Activated CD4-positive, CD25-positive, alpha-beta regulatory T cell treated with anti-CD3 and anti-CD28 coated beads, Interleukin-2, amount 50 U/mL, for 72 hours (primary cell): ENCODE measurements around the gene POLA1.

Experiments
- DNase-seq: peaks from one replicate; pipeline ENCODE4 v3.0.0; 2021

POLA1 gene

DNA sequence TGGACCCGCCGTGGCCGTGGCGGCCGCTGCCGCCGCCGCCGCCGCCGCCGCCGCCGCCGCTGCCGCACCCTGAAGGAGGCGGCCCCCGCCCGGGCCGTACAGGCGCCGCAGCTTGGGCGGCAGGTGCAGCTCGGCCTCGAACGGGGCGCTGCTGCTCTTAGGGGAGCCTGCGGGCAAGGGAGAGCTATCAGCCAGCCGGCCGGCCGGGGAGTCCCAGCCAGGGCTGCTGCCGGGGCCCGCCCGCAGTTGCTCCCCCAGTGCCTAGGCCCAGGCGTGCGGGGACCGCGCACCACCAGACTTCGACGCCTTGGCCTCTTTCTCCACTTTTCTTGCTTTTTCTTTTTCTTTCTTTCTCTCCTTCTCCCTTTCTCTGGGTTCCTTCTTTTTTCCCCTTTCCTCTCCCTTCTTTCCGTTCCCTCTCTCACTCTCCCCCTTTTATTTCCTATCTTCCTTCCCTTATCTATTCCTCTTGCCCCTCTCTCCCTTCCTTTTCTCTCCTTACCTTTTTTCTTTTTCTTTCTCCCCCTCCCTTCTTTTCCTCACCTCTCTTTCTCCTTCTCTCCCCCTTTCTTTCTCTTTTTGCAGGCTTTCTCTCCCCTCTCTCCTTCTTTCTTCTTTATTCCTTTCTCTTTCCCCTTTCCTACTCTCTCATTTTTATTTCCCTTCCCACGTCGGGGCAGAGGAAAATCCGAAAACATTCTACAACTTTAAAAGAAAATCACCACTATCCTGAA is 320.1 kb downstream of the POLA1 start:
- DNase-seq, result no peak

- no peak for DNase-seq
Measured at GRCh38 chrX:25014366-25014838, 320.7 kb downstream of the POLA1 start.

GRCh38 chrX:25015486-25016360 is 322.0 kb downstream of the POLA1 start, which contains the start of gene ARX:
TSS of gene ARX (minus strand) at chrX:25015965. CDS start at chrX:25015737, 228 bp downstream.
- DNase-seq, result no peak

DNA sequence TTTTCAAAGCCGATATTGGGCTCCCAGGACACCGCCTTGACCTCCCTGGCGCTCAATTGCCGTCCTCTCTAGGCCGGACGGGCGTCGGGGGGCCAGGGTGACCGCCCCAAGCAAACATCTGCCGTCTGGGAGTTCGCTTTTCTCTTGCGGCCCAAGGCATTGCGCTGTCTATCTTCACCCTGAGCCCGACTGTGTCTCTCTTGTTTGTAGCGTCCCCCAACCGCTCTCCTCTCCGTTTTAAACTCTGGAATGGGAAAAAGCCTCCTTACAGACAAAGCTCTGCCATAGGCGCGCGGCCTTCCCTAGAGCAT is 322.6 kb downstream of the POLA1 start:
- no peak for DNase-seq

DNA sequence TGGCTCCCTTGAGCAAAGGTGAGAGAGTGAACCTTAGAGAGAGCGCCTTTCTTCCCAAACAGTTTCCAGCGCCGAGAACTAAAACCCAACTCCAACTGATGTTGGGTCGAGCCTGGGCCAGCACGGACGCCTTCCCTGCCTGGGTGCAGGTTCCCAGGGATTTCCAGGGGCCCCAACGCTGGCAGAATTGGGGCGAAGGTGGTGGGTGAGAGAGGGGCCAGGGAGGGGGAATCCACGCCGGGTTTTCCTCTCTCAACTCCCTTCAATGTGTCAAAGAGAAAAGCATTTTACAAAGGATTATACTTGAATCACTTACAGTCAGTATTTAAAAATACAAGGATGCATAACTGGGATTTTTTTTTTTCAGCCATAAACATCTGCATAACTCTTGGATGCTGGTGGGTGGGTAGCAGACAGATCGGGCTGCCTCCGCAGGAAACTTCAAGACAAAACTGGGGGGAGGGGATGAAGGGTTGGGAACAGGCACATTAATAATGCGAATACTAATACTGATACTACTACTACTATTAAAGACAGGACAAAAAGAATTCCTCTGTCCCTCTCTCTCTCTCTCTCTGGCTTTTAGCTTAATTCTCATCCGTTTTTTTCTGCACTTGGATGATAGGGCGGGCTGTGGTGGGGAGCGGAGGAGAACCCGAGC is 323.4 kb downstream of the POLA1 start:
- no peak for DNase-seq

DNA sequence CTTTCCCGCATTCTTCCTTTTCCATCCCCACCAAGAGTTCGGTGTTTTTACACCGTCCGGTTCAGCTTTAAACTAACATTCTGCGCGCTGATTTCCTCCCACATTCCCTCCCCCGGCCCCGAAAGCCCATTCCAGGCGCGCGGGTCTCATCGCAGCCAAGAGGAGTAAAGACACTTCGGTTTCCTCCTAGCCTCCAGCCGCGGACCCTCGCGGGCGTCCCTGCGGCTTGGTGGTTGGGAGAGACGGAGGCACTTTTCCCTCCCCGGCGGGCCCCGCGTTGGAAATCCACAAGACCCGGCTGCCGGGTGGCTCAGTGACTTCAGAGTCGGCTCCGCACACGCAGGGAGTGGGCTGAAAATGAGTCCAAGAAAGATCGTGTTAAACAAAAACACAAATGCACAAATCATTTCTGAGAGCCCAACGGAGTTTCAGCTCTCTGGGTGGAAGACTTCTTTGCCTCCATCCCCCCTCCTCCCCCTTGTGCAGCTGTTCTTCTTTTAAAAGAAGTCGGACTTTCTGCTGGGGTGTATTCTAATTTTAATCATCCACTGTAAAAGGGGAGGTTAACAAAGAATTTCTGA is 324.0 kb downstream of the POLA1 start:
- DNase-seq, result no peak

- no peak for DNase-seq
Measured at GRCh38 chrX:25018682-25019081, 325.0 kb downstream of the POLA1 start.

- DNase-seq, result no peak
Measured at GRCh38 chrX:25019707-25020390, 326.1 kb downstream of the POLA1 start.

DNA sequence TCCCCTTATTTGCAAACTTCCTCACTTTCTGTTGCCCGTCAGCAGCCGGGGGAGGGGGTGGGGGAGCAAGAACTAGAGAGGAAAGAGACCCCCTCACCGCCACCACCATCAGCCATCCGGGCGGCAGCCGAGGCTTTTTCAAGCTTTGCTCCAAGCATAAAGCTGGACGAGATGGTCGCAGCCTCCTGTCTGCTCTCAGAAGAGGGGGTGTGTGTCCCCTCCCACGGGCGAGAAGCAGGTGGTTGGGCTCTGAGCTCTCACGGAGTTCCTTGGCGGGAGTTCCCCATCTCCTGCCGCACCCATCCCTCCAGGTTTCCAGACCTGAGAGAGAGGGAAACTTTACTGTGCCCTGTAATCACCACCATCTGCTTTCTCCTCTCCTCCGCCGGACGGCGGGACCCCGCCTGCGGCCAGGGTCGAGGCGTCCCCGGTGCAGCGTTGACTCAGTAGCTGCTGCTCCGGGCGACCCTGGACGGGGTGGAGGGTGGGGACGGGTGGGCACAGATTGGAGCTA is 326.7 kb downstream of the POLA1 start:
- DNase-seq, result no peak

DNA sequence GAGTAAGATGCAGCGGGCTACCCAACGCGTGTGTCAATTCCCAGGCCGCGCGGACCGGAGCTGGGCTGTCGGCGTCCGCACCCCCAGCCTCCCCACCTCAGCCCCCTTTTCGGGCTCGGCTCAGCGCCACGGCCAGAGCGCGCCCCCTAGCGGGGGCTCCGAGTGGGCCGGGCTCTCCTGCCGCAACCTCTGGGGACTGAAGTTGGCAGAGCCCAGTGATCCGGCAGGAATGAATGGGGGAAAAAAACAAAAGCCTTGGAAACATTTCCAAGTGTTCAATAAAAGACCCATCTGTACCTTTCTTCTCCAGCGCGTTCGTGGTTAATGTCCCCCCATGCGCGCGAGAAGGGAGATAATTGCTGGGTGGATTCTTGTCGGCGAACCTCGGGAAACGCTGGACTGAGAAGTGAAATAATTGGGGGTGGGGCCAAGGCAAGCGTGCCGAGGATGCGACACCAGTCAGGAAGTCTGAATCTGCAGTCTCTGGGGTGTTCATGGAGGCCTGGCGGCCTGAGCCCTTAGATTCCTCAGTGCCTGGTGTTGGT is 327.3 kb downstream of the POLA1 start:
- peak; percentile 47 for DNase-seq

- DNase-seq, result no peak
Measured at GRCh38 chrX:25022499-25023325, 329.0 kb downstream of the POLA1 start.

GRCh38 chrX:25023908-25024307 is 330.2 kb downstream of the POLA1 start:
- DNase-seq, result no peak

GRCh38 chrX:25025615-25026014 is 331.9 kb downstream of the POLA1 start:
- DNase-seq, result no peak

- DNase-seq, result no peak
Measured at GRCh38 chrX:25026576-25026975, 332.9 kb downstream of the POLA1 start.

DNA sequence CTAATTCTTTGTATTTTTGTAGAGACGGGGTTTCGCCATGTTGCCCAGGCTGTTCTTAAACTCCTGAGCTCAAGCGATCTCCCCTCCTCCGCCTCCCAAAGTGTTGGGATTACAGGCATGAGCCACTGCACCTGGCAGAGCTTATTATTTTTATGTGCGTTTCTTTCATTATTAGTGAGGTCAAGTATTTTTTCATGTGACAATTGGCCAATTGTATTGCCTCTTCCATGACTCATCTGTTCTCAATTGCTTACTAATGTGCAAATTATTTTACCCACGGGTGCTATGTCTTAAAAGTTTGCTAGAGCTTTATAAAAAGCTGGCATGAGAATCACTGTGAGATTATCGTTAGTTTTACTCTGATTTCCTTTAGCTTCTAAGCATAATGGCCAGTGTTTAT is 335.0 kb downstream of the POLA1 start:
- no peak for DNase-seq

GRCh38 chrX:25029288-25029825 is 335.6 kb downstream of the POLA1 start:
- DNase-seq, result no peak

GRCh38 chrX:25034889-25035288 is 341.2 kb downstream of the POLA1 start:
- DNase-seq, result no peak

GRCh38 chrX:25039036-25039435 is 345.3 kb downstream of the POLA1 start:
- no peak for DNase-seq

DNA sequence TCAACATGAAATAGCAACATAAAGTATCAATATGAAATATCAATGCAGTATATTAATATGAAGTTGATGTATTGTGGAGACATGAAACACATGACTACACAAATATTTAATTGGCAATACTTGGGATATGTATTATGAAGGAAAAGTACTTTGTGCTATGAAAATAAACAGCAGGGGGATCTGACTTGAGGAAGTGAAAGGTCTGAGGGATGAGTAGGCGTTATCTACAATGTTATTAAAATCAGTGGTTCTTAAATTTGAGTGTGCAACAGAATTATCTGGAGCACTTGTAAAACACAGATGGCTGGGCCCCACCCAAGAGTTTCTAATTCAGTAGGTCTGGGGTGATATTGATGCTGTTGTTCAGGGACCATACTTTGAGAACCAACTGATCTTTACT is 349.5 kb downstream of the POLA1 start:
- DNase-seq, result no peak
